ENCODE results near the gene KCNJ4. TPM values are rescaled to one million over a fixed set of nuclear protein-coding genes. Genes with fewer than 3 reads are reported as not detected.
A peak's percentile ranks its signal among the peaks of the same experiment; 100 is the strongest.

KCNJ4 gene
- total RNA-seq, 1 donor from 2014 or later = 0.43 TPM

DNA sequence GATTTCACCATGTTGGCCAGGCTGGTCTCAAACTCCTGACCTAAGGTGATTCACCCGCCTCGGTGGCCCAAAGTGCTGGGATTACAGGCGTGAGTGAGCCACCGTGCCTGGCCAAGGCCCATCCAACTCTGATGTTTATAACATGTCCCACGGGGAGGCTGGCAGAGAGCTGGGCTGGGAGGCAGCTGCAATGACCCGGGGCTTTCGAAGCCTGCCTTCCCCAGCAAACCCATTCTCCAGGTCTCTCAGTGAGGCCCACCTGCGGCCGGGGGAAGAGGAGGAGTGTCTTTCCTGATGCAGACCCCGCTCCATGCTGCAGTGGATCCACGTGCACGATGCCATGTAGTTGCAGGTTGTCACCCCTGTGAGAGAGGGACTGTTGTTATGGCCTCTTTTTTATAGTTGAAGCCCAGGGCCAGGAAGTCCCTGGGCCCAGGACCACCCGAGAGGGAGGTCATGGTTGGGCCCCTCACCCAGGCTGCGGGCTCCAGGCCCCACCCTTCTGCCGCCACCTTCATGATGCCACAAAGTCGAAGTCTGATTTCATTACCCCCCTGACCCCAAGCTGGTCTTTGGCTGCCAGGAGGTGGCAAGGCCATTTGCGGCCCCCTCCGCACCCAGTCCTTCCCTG is 38.3 kb downstream of the KCNJ4 start:
- DNase-seq (ENCODE audit: extremely low spot score, unreplicated experiment) = peak; percentile 73
- H3K27ac Mint-ChIP-seq (ENCODE audit: unreplicated experiment) = no peak overlapping the region
- H3K27me3 Mint-ChIP-seq (ENCODE audit: unreplicated experiment) = no peaks in the 10 kb centered on the region
- TF ChIP-seq, protein P1, sequence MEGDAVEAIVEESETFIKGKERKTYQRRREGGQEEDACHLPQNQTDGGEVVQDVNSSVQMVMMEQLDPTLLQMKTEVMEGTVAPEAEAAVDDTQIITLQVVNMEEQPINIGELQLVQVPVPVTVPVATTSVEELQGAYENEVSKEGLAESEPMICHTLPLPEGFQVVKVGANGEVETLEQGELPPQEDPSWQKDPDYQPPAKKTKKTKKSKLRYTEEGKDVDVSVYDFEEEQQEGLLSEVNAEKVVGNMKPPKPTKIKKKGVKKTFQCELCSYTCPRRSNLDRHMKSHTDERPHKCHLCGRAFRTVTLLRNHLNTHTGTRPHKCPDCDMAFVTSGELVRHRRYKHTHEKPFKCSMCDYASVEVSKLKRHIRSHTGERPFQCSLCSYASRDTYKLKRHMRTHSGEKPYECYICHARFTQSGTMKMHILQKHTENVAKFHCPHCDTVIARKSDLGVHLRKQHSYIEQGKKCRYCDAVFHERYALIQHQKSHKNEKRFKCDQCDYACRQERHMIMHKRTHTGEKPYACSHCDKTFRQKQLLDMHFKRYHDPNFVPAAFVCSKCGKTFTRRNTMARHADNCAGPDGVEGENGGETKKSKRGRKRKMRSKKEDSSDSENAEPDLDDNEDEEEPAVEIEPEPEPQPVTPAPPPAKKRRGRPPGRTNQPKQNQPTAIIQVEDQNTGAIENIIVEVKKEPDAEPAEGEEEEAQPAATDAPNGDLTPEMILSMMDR (IDR thresholded peaks at IDR 0.05) = no peak
- H3K4me3 Mint-ChIP-seq (ENCODE audit: unreplicated experiment) = no peak overlapping the region
- H3K9me3 Mint-ChIP-seq (ENCODE audit: unreplicated experiment) = no peaks in the 10 kb centered on the region
- H3K4me1 Mint-ChIP-seq (ENCODE audit: unreplicated experiment) = no peaks in the 10 kb centered on the region
- H3K36me3 Mint-ChIP-seq (ENCODE audit: unreplicated experiment) = no peaks in the 10 kb centered on the region

GRCh38 chr22:38415561-38416321 is 39.3 kb downstream of the KCNJ4 start:
- H3K27ac Mint-ChIP-seq (ENCODE audit: unreplicated experiment) = no peak overlapping the region
- H3K27me3 Mint-ChIP-seq (ENCODE audit: unreplicated experiment) = no peaks in the 10 kb centered on the region
- H3K9me3 Mint-ChIP-seq (ENCODE audit: unreplicated experiment) = no peaks in the 10 kb centered on the region
- no peak overlapping the region for H3K4me3 Mint-ChIP-seq (ENCODE audit: unreplicated experiment)
- TF ChIP-seq, protein P1 (IDR thresholded peaks at IDR 0.05) = no peak
- H3K36me3 Mint-ChIP-seq (ENCODE audit: unreplicated experiment) = no peaks in the 10 kb centered on the region
- H3K4me1 Mint-ChIP-seq (ENCODE audit: unreplicated experiment) = no peaks in the 10 kb centered on the region
- DNase-seq (ENCODE audit: extremely low spot score, unreplicated experiment) = peak; percentile 80

GRCh38 chr22:38415046-38415445 is 40.0 kb downstream of the KCNJ4 start:
- TF ChIP-seq, protein P1 (IDR thresholded peaks at IDR 0.05) = no peak
- H3K9me3 Mint-ChIP-seq (ENCODE audit: unreplicated experiment) = no peaks in the 10 kb centered on the region
- no peak overlapping the region for H3K27ac Mint-ChIP-seq (ENCODE audit: unreplicated experiment)
- no peaks in the 10 kb centered on the region for H3K27me3 Mint-ChIP-seq (ENCODE audit: unreplicated experiment)
- no peak overlapping the region for H3K4me3 Mint-ChIP-seq (ENCODE audit: unreplicated experiment)
- H3K36me3 Mint-ChIP-seq (ENCODE audit: unreplicated experiment) = no peaks in the 10 kb centered on the region
- no peak for DNase-seq (ENCODE audit: extremely low spot score, unreplicated experiment)
- H3K4me1 Mint-ChIP-seq (ENCODE audit: unreplicated experiment) = no peaks in the 10 kb centered on the region

GRCh38 chr22:38414009-38414395 is 41.0 kb downstream of the KCNJ4 start:
- Mint-ChIP-seq H3K9me3 (ENCODE audit: unreplicated experiment) (no peaks in the 10 kb centered on the region), H3K27ac (ENCODE audit: unreplicated experiment) (no peak overlapping the region), H3K4me3 (ENCODE audit: unreplicated experiment) (no peak overlapping the region), H3K4me1 (ENCODE audit: unreplicated experiment) (no peaks in the 10 kb centered on the region), H3K27me3 (ENCODE audit: unreplicated experiment) (no peaks in the 10 kb centered on the region), H3K36me3 (ENCODE audit: unreplicated experiment) (no peaks in the 10 kb centered on the region)
- DNase-seq (ENCODE audit: extremely low spot score, unreplicated experiment) = peak; percentile 56
- TF ChIP-seq, protein P1 (IDR thresholded peaks at IDR 0.05) = no peak

Data from osteocyte (in vitro differentiated cells).